ENCODE measurements around the gene CCDC102A.
A peak's percentile ranks its signal among the peaks of the same experiment; 100 is the strongest.

Gene CCDC102A

DNA sequence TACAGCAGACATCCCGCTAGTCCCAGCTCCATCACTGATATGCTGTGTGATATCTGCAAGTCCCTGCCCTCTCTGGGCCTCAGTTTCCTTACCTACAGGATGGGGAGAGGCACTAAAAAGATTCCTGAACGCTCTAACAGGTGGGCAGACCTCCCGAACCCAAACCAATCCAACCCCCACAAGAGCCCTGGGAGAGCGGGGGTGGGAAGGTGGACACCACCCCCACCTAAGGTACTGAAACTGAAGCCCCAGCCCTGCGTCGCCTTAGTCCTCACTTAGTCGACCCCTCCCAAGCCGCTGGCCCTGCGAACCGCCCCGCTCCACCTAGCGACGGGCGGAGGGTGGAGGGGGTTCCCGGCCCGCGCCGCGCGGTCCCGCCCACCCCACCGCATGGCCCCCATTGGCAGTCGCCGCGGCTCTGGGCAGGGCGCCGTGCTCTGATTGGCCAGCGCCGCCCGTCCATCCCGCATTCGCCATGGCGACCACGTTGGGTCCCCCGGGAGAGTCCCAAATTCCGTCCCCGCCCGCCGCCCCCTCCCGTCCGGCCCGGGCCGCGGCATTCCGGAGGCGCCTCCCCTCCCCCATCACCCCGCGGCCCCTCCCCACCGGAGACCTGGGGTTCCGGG lies 578 bp downstream of the CCDC102A start:
- DNase-seq: peak; percentile 53

DNA sequence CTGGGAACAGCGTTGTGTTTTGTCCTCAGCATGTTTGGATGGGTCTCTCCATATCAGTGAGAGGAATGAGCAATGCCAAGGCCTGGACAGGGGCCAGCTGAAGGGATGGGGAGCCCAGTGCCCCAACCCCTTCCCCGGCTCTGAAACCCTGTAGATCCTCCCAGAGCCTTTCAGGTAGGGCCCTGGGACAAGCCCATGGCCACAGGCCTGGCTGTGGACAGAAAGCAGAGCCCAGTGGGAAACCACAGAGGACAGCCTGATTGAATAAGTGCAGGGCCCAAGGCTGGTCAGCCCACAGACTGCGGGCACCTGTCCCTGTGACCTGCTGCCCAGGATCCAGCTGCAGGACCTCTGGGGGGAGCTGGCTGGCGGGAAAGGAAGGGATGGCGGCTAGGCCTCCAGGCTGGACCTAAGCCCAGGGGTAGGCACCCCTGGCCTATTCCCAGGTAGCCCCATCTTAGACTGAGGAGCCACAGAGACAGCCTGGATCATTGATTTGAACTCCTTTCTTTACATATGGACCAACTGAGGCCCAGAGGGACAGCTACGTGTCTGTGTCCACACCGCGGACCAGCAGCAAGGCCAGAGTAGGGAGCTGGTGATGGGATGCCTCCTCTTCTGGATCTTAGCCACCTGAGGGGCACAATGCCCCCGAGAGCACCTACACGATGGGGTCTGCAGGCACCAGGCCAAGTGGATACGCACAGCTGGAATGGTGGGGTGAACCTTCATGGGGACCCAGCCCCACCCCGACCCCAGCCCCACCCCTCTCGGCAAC lies 1.3 kb downstream of the CCDC102A start:
- DNase-seq: no peak

DNA sequence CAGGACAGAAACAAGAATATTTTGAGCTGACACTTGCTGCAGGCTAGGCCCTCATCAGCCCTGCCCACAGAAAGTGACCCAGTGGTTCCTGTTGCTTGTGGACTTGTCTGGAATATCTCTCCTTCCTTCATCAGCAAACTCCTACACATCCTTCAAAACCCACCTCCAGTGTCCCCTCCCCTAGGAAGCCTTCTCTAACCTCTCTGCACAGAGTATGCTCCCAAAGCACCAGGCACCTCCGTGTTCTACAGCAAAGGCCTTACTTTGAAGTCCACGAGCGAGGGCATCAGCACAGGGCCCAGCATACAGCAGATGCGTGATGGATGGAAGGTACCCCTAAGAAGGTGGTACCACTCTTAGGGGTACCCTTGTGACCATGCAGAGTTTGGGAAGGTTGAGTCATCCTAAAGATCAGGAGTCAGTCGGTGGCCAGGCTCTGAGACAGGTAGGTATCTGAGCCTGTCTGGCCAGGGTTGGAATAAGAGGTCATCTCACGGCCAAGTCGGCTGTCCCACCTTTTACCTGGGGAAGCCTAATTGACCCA lies 2.0 kb downstream of the CCDC102A start:
- no peak for DNase-seq

DNA sequence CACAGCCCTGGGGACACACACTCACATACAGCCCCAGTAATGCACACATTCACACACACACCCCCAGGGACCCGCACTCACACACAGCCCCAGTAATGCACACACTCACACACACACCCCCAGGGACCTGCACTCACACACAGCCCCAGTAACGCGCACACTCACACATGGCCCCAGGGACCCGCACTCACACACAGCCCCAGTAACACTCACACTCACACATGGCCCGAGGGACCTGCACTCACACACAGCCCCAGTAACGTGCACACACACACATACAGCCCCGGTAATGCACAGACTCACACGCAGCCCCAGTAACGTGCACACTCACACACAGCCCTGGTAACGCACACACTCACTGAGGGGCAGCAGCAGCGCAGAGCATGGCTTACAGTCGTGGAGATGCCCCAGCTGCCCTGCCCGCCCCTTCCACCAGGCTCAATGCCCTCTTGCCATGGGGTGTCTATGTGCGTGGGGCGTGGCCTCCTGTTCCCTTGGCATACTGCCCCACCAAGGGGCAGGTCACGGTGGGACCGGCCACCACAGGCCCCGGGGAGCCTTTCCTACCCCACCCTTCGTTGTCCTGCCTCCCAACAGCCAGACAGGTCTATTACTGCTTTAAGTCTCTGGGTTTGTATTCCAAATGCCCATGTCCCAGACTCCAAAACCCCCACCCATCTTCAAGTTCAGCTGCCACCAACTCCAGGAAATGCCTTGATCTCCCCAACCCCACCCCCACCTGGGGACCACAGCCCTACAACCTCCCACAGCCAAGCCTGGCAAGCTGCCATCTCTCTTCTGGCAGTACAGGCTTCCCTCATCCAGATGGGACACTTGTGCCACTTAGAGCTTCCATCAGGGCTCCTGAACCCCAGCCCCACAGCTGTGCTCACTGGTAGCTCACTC lies 2.7 kb downstream of the CCDC102A start:
- DNase-seq: no peak

DNA sequence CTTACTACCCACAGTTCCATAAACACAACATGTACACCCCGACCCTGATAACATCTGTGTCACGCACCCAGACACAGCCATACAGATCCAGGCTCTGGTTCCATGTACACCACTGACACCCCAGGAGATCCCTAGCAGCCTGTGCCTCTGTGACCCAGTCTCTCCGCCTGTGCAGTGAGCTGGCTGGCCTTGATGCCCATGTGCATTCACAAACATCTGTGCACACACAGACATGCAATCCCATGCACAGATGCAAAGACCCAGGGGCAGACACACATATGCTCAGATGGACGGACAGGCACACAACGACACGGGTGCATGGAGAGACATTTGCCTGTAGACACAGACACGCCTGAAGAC lies 4.1 kb downstream of the CCDC102A start:
- DNase-seq: no peak

DNA sequence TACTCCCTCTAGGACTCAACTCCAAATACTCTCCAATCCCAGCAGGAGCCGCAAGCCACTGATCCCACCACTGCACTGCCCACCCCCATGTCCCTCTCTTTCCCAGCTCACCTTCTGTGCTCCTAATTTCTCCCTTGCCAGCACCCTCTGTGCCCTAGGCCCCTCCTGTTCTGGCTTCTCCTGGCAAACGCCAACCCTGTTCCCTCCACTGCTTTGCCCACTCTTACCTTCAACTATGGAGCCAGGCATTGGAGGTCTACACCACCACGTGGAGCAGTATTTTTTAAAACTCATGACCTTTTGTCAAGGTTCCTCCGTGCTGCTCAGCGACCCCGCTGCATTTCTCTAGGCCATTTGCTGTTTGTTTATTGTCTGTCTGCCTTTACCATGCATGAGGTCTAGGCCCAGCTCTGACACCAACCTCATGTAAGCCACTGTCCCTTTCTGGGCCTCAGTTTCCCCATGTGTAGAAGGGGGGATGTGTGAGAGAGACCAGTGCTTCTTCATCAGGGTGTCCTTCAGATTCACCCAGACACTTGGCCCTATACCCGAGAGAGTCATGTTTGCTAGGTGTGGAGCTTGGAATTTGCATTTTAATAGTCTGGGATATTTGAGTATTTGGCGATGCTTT lies 4.6 kb downstream of the CCDC102A start:
- DNase-seq: no peak

DNA sequence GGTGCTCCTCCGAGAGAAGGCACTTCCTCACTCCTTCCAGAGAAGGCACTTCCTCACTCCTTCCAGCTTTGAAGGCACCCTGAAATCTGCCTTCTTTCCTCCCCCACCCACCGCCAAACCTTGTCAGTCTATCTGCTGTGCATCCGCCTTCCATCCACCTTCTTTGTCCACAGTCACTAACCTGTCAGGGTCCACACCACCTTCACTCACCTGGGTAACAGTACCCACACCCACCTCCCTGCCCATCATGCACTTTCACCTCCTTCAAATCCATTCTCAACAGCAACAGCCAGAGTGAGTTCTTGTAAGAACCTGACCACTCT lies 5.2 kb downstream of the CCDC102A start:
- no peak for DNase-seq

DNA sequence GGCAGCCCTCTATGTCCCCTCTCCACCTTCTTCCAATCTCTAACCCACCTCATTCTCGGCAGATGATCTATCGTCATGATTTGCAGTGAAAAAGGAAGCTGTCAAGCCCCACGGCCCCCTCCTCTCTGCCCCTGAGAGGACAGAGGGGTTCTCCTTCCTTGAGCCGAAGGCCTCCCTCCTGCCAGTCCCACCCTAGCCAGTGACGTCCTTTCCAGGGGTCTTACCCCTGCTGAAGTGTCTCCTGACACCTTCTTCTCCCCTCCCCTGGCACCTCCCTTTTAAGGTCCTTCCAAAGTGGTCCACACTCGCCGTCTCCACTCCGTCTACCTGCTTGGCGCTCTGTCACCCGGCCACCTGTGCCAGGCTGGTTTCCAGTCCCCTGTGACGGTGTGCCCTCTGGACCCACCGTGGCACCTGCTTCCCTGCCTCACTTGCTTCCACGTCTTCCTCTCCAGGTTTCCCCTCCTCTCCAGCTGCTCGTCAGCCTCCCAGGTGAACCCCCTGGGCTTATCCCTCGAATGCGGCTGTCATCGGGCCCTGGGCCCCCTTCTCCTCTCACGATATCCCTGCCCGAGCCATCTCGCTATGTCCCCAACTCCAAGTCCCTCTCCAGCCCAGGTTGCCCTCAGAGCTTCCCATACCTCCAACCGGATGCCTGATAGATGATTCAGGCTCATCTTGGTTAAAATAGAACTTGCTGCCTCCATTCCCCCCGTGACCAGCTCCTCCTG lies 5.7 kb downstream of the CCDC102A start:
- DNase-seq: no peak

DNA sequence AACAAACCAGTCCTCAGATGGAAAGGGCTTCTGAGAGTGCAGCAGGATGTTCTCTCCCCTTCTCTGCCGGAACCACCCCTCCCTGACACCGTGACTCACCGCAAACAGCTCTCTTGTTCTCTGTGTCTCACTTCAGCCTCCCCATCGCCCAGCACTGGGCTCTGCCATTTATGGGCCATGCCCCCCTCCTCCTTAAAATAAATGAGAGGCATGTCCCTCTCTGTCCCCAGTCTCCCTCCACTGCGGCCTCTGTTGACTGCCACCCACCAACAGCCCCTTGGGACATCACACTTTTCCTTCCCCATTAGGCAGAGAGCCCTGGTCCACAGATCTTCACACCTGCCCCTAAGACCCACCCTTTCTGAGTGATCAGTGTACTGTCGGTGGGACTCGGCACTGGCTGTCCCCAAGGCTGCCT lies 6.3 kb downstream of the CCDC102A start:
- no peak for DNase-seq

DNA sequence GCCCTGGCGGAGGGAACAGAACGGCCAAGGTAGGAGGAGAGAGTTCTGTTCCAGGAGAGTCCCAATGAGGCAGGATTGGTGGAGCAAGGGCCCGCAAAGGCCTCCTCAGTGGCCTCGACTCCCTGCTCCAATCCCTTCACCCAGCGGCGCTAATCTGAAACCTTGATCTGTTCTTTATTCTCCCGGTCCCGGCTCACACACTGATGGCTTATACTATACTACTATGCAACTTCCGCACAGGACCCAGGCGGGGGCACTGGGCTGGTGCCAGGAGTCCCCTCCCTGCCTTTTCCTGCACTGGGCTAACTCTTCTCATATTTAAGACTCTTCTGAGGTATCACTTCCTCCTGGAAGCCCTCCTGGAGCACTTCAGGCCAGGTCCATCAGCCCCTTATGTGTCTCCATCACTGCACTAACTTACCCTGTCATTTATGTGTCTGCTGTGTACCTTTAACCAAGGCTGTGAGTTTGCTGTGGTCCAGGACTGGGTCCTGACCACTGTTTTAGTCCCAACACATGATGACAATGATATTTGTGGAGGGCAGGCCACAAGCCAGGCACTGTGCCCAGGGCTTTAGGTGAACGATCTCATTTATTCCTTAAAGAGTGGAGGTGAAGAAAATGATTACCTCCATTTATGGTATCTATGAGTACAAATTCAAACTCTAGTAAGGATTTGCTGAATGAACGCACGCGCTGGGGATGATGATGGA lies 6.8 kb downstream of the CCDC102A start:
- no peak for DNase-seq

DNA sequence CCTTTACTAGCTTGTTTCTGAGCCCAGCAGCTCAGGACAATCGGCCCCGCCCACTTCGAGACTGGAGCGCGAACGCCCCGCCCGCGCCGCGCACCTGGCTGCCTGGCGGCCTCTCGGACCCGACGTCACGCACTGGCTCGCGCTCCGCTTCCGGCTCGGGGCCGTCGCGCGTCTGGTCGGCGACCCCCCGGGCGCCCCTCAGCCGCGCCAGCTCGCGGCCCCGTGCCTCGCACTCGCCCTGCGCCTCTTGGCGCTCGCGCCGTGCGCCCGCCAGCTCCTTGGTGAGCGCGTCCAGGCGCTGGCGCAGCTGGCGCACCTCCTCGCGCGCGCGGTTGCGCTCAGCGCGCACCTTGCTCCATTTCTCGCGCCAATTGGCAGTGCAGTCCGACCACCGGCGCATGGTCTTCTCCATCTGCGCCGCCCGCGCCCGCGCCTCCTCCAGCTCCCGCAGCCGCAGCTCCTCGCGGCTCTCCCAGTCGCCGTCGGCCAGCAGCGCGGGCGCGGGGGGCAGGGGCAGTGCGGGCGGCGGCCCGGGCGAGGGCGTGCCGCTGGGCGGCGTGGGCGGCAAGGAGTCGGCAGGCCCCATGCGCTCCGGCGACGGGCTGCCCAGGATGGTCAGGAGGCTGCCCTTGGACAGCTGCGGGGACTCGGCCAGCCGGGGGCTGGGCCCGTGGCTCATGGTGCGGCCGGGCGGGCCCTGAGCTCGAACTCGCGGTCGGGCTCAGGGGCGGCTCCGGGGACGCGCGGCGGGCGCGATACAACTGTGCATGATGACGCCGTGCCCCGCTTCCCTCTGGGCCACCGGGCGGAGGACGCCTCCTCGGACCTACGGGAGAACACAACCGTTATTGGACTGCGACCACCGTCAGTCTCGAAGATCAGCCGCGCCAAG lies 7.6 kb downstream of the CCDC102A start:
- DNase-seq: no peak

DNA sequence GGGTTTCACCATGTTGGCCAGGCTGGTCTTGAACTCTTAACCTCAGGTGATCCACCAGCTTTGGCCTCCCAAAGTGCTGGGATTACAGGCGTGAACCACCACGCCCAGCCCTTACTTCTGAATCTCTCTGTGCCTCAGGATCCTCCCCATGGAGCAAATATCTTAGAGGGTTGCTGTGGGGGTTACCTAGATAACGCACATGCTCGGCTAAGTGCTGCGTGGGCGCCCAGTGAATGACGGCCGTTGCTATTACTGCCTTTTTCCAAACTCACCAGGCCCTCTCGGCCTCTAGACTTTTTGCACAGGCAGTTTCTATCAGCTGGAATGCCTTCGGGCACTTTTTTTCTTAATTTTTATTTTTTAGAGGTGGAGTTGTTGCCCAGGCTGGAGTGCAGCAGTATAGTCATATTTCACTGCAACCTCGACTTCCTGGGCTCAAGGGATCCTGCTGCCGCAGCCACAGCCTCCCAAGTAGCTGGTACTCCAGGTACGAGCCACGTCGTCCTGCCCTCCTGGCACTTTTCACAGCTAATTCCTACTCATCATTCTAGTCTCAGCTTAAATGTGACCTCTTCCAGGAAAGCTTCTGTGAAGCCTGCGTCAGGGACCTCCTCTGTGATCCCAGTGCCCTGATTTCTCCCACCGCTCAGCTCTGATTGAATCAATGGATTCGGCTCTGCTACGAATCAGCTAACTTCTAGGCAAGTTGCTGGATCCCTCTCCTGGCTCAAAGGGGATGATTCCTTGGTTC lies 8.6 kb downstream of the CCDC102A start:
- no peak for DNase-seq

DNA sequence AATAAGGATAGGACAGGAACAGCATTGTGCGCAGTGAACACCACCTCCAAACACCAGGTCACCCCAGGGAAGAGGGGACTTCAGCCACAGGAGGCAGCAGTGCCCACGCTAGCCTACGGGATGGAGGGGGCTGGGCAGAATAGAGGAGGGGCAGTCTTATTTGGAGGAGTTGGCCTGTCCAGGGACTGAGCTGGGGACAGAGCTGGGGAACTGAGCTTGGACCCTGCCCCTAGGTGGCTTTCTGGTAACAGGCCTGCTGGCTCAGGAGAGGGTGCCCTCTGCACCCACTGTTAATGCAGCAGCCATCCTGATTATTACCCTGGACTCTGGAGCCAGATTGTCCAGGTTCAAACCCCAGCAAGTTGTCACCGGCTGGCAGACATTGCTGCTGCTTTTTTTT lies 9.3 kb downstream of the CCDC102A start:
- DNase-seq: no peak

DNA sequence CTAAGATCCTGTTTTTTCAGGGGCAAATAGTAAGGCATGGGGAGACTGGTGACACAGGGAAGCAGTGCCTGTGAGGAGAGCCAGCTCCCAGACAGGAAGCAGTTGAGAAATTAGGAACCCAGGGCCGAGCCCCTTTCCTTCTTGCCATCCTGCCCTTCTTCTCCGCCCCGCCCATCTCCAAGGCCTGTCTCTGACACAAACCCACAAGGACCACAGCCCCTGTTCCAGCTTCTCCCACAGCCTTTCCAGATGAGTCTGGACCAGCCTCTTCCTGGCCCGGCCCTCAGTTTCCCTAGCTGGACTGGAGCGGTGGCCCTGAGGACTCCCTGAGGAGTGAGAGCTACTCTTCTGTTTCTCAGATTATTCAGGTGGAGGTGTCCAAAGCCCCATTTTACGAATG lies 9.9 kb downstream of the CCDC102A start:
- no peak for DNase-seq

DNA sequence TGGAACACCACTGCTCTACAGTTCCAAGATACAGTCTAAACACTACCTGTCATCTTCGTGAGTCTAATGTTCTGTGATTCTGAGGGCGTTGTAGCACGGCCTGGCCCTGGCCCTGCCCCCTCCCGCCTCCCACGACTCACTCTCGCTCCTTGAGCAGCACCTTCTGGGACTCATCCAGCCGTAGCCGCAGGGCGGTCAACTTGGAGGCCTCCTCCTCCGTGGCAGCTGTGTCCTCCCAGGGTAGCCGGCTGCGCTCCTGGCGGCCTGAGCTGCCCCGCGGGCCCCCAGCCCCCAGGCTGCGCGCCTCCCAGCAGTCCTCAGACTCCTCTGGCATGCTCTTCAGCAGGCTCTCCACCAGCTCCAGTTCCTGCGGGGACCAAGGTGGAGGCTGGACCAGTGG lies 10.6 kb downstream of the CCDC102A start:
- no peak for DNase-seq

DNA sequence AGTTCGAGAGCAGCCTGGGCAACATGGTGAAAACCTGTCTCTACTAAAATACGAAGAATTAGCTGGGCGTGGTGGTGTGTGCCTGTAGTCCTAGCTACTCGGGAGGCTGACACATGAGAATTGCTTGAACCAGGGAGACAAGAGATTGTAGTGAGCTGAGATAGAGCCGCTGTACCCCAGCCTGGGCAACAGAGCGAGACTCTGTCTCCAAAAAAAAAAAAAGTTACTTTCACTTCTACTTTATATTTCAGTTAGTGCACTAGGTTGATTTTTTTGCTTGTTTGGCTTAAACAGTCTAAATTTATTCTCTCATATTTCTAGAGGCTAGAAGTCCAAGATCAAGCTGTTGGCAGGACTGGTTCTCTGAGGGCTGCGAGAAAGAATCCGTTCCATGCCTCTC lies 13.4 kb downstream of the CCDC102A start:
- no peak for DNase-seq

DNA sequence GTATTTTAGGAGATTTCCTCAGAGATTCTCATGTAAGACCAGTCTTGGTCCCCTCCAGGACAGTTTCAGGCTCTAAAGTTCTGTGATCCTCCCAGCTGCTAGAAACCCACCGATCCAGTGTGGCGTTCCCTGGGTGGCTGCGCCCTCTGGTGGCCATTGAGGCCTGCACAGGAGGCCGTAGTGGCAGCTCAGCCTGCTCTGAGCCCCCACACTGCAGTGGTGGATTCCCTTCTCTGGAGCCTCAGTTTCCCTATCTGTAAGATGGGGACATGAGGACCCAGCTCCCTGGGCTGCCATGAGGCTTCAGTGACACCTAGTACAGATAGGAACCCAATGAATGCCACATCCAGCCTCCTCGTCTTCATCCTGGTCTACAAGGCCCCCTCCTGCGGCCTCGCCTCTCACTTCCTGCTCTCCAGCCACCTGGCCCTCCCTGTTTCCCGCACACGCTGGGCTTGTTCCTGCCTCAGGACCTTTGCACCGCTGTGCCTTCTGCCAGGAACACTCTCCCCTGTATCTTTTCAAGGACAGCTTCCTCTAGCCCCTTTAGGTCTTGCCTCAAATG lies 16.5 kb downstream of the CCDC102A start:
- peak; percentile 46 for DNase-seq

DNA sequence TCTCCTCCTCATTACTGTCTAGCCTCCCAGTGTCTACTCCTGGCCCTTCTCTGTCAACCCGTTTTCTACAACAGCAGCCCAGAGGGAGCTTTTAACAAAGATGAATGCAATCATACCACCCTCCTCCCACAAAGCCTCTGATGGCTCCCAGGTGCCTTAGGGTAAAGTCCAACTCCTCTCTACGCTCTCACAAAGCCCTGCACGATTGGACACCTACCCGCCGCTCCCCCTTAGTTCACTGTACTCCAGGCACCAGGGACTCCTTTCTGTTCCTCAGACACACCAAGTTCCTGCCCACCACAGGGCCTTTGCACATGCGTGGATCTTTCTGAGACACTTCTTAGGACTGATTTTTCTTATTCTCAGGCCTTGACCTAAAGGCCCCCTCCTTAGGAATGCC lies 17.4 kb downstream of the CCDC102A start:
- DNase-seq: no peak

DNA sequence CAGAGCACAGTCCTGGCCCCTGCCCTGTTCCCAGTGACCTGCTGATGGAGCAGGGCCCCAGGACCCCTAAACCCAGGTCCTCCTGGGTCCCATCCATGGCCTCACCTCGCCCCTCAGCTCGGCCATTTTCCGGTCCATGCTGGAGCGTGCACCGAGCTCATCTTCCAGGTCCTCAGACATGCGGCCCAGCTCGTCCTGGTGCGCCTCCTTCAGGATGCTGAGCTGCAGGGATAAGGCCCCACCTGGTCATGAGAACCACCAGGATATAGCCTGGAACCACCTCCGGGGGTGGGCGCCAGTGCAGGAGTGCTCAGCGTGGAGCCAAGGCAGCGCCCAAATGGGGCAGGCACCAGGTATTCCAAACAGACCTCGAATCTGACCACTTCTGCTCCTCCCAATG lies 17.9 kb downstream of the CCDC102A start:
- DNase-seq: no peak

Measured in NCI-H1105 treated with DMSO at 0.1 percent for 48 hours (cell line).